Stomach (tissue), 4 donors: ENCODE measurements around the gene ATXN1.
"Not testable (repeated sequence)": the region's sequence is repeated elsewhere in the genome, so short reads cannot be mapped to it uniquely, and the experiment has no call there.

Experiments
- CTCF ChIP-seq, 7 experiments: fragments of 450-650 bp in 4 of 7; fragments of 200-600 bp in 3 of 7; sonication (generic) in 3 of 7; IDR thresholded peaks; one replicate each; pipeline ENCODE4 v1.5.1; 2016 to 2019; ENCODE audit warnings: antibody characterized with exemption in 7 of 7, control low read depth in 2 of 7, mild to moderate bottlenecking in 1 of 7
- EP300 ChIP-seq: sonication (generic); formaldehyde crosslinking; IDR thresholded peaks from one replicate; pipeline ENCODE4 v1.6.1; 2017; ENCODE audit warnings: antibody characterized with exemption
- POLR2A ChIP-seq, 4 donors: fragments of 450-650 bp; IDR thresholded peaks; one replicate each; pipeline ENCODE4 v1.6.1; 2016; ENCODE audit warnings: antibody characterized with exemption in 4 of 4, control low read depth in 2 of 4, mild to moderate bottlenecking in 1 of 4, moderate library complexity in 1 of 4
- POLR2AphosphoS5 ChIP-seq, 3 donors: sonication (generic); formaldehyde crosslinking; IDR thresholded peaks; one replicate each; pipeline ENCODE4 v1.6.1; 2016; ENCODE audit warnings: antibody characterized with exemption in 3 of 3

- TF ChIP-seq CTCF (IDR thresholded peaks at IDR 0.05); POLR2A (IDR thresholded peaks at IDR 0.05); POLR2AphosphoS5 (IDR thresholded peaks at IDR 0.05); EP300: not testable (repeated sequence)
These were observed 497.7 kb downstream of the ATXN1 start for GRCh38 chr6:16263464-16264099.
